Activated T-helper 17 cell treated with anti-CD3 and anti-CD28 coated beads, Interleukin-2, amount 50 U/mL, for 72 hours (primary cell): Measurements from ENCODE around the gene SH3BP1. TPM values are rescaled to one million over a fixed set of nuclear protein-coding genes. Genes with fewer than 3 reads are reported as not detected.
"Not testable (repeated sequence)": the region's sequence is repeated elsewhere in the genome, so short reads cannot be mapped to it uniquely, and the experiment has no call there.

Experiments
- ATAC-seq: fragments of 150-1000 bp; cut with Tn5 transposase; replicated peaks from 2 replicates; pipeline ENCODE4 v1.10.0; 2021; ENCODE audit warnings: mild to moderate bottlenecking, moderate library complexity
- H3K27ac Mint-ChIP-seq: one replicate; pipeline ENCODE4 v1.8.0; 2022; ENCODE audit warnings: mixed read lengths
- H3K27me3 Mint-ChIP-seq: one replicate; pipeline ENCODE4 v1.8.0; 2022; ENCODE audit warnings: mixed read lengths
- H3K36me3 Mint-ChIP-seq: one replicate; pipeline ENCODE4 v1.8.0; 2022; ENCODE audit warnings: low read depth, mild to moderate bottlenecking, mixed read lengths
- H3K4me1 Mint-ChIP-seq: one replicate; pipeline ENCODE4 v1.8.0; 2022; ENCODE audit warnings: mixed read lengths
- H3K4me3 Mint-ChIP-seq: one replicate; pipeline ENCODE4 v1.8.0; 2022; ENCODE audit warnings: mild to moderate bottlenecking, mixed read lengths
- H3K9me3 Mint-ChIP-seq: one replicate; pipeline ENCODE4 v1.8.0; 2022; ENCODE audit warnings: mixed read lengths
- total RNA-seq, 2 donors: library from RNA; stranded (reverse); gene quantifications; one replicate each; pipeline ENCODE4 v1.2.3, GENCODE V29; 2022

Gene SH3BP1
- total RNA-seq, 2 donors from 2014 or later, result 118 to 132 TPM

- Mint-ChIP-seq H3K27me3 (no peaks in the 10 kb centered on the region), H3K36me3 (peaks cover 36% of the 10 kb centered on the region), H3K4me3 (no peak overlapping the region), H3K27ac (peak overlapping the region; percentile 23), H3K9me3 (no peaks in the 10 kb centered on the region), H3K4me1 (peaks cover 13% of the 10 kb centered on the region)
- ATAC-seq, result peak; percentile 53
Measured at GRCh38 chr22:37681556-37682049, 42.1 kb downstream of the SH3BP1 start.

DNA sequence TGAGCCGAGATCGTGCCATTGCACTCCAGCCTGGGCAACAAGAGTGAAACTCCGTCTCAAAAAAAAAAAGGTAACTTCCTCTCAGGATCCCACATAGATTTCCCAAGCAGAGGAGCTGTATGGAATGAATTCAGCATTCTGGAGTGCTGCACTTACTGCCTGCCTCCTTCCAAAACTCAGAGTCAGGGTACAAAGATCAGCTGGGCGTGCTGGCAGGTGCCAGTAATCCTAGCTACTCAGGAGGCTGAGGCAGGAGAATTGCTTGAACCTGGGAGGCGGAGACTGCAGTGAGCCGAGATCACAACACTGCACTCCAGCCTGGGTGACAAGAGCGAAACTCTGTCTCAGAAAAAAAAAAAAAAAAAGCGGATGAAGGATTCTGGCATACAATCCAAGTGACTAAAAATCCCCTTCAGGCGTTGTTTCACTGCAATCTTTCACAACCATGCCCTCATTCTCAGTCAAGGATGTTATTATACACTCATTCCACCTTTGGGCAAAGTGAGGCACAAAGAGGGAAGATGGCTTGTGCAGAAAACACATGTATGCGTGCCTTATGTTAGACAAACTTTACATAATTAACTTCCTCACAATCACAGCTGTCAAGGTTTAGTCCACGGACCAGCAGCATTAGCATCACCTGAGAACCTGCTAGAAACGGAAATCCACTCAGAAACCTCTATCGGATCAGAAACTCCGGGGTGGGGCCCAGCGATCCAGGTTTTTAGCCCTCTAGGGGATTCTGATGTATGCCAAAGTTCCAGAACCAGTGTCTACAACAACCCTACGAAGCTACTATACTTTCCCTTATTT lies 45.5 kb downstream of the SH3BP1 start:
- Mint-ChIP-seq H3K27ac (peak overlapping the region; percentile 84), H3K4me3 (peak overlapping the region; percentile 98), H3K36me3 (peaks cover 31% of the 10 kb centered on the region), H3K9me3 (no peaks in the 10 kb centered on the region), H3K27me3 (no peaks in the 10 kb centered on the region), H3K4me1 (peaks cover 9% of the 10 kb centered on the region)
- ATAC-seq, result no peak

- peak within 1 kb of the TSS; percentile 84 for H3K27ac Mint-ChIP-seq
- ATAC-seq, result peak; percentile 89
- no peaks in the 10 kb centered on the region for H3K27me3 Mint-ChIP-seq
- peaks cover 6% of the 10 kb centered on the region for H3K4me1 Mint-ChIP-seq
- peak within 1 kb of the TSS; percentile 98 for H3K4me3 Mint-ChIP-seq
- peaks cover 42% of the 10 kb centered on the region for H3K36me3 Mint-ChIP-seq
- H3K9me3 Mint-ChIP-seq, result no peaks in the 10 kb centered on the region
Measured at GRCh38 chr22:37686002-37686982, 46.8 kb downstream of the SH3BP1 start, which contains the start of gene NOL12. TSS of gene NOL12 (plus strand) at chr22:37686343. CDS start at chr22:37686393, 50 bp downstream.

- peaks cover 71% of the 10 kb centered on the region for H3K36me3 Mint-ChIP-seq
- ATAC-seq, result no peak
Measured at GRCh38 chr22:37690407-37690806, 50.9 kb downstream of the SH3BP1 start.

DNA sequence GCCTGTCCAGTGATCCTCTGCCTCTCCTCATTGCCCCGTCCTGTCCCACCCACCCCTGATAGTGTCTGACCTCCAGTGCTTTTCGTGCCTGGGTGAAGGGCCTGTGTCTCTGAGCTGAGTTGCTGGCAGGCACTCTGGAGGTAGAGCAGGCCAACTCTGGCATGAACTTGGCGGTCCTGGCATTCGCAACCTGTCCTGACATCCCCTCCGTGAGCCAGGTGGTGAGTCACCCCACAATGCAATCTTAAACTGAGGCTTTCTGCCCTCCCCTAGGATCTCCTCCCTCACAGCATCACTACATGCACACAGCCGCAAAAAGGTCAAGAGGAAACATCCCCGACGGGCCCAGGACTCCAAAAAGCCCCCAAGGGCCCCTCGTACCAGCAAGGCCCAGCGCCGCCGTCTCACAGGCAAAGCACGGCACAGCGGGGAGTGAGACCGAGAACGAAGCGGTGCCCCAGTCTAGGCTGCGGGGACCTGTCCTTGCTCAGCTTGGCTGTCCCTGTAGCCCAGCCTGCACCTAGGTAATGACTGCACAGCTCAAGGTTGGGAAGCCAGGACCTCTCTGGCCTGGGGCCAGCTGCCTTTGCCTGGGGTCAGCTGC lies 51.5 kb downstream of the SH3BP1 start:
- Mint-ChIP-seq H3K27me3 (no peaks in the 10 kb centered on the region), H3K27ac (no peak overlapping the region), H3K4me3 (no peak overlapping the region), H3K36me3 (peaks cover 77% of the 10 kb centered on the region), H3K9me3 (no peaks in the 10 kb centered on the region), H3K4me1 (peaks cover 5% of the 10 kb centered on the region)
- ATAC-seq, result no peak

More at GRCh38 chr22:37690407-37690806, 50.9 kb downstream of the SH3BP1 start:
- Mint-ChIP-seq H3K4me3 (no peak overlapping the region), H3K9me3 (no peaks in the 10 kb centered on the region), H3K4me1 (no peaks in the 10 kb centered on the region), H3K27me3 (no peaks in the 10 kb centered on the region), H3K27ac (no peak overlapping the region)

GRCh38 chr22:37692627-37693285 lies 53.3 kb downstream of the SH3BP1 start:
- H3K9me3 Mint-ChIP-seq, result no peaks in the 10 kb centered on the region

GRCh38 chr22:37694131-37694530 lies 54.7 kb downstream of the SH3BP1 start:
- not testable (repeated sequence) for H3K4me3 Mint-ChIP-seq, H3K9me3 Mint-ChIP-seq, H3K27me3 Mint-ChIP-seq, ATAC-seq, H3K27ac Mint-ChIP-seq
- H3K4me1 Mint-ChIP-seq, result peaks cover 13% of the 10 kb centered on the region
- H3K36me3 Mint-ChIP-seq, result peaks cover 61% of the 10 kb centered on the region

More at GRCh38 chr22:37692627-37693285, 53.3 kb downstream of the SH3BP1 start:
- peaks cover 73% of the 10 kb centered on the region for H3K36me3 Mint-ChIP-seq
- no peak for ATAC-seq
- peaks cover 13% of the 10 kb centered on the region for H3K4me1 Mint-ChIP-seq
- no peaks in the 10 kb centered on the region for H3K27me3 Mint-ChIP-seq
- H3K27ac Mint-ChIP-seq, result no peak overlapping the region
- no peak overlapping the region for H3K4me3 Mint-ChIP-seq

DNA sequence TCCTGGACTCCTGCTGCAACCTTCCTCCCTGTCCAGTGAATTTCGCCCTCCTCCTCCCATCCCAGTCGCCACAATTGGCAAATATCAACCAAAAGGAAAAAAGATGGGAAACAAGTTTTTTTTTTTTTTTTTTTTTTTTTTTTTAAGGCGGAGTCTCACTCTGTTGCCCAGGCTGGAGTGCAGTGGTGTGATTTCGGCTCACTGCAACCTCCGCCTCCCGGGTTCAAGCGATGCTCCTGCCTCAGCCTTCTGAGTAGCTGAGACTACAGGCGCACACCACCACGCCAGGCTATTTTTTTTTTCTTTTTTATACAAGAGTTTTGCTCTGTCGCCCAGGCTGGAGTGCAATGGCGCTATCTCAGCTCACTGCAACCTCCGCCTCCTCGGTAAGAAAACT lies 56.8 kb downstream of the SH3BP1 start:
- H3K9me3 Mint-ChIP-seq, ATAC-seq, H3K27me3 Mint-ChIP-seq: not testable (repeated sequence)
- peak overlapping the region; percentile 94 for H3K4me3 Mint-ChIP-seq
- peaks cover 41% of the 10 kb centered on the region for H3K36me3 Mint-ChIP-seq
- H3K4me1 Mint-ChIP-seq, result peaks cover 13% of the 10 kb centered on the region
- H3K27ac Mint-ChIP-seq, result peak overlapping the region; percentile 87

DNA sequence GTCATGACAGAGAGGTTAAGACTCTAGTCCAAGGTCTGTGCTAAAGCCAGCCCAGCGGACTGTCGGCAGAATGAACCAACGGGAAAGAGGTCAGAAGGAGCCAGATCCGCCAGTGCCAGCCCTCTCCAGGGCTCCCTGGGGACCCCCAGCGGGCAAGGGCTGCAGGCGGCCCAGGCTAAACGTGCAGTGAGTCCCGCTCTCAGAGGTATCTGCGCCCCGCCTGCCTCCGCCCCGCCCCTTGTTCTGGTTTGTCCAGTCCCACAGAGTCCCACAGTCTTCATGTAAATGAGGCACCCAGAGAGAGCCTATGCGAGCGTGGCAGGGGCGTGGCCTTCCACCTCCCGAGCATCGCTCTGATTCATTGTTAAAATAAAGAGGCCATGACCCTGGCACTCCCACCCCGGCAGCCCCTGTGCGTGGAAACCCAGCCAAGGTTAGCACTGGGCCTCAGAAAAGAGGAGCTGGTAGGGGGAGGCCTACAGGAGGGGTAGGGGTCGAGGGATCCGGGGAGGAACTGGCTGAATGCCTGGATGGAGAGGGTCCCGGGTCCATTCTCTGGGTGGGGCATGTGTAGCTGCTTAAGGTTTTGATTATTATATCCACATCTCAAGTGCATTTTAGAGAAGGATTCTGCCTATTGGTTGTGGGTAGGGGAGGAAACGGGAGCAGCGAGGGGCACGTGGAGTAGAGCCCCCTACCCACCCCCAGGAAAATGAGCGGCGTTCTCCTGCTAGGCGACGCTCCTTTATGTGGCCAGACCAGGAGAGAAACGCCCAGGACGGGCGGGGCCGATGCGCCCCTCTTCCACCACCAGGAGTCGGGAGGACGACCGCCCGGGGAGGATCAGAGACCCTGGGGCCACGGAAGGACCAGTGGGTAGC lies 57.4 kb downstream of the SH3BP1 start, which contains the start of gene TRIOBP:
Gene TRIOBP (plus strand): TSS at position 392 of the 881 bp plus-strand sequence. CDS start 4,318 bp downstream, outside the sequence.
- Mint-ChIP-seq H3K36me3 (peaks cover 35% of the 10 kb centered on the region), H3K4me1 (peaks cover 13% of the 10 kb centered on the region), H3K4me3 (peak within 1 kb of the TSS; percentile 94), H3K27ac (peak within 1 kb of the TSS; percentile 87), H3K9me3 (no peaks in the 10 kb centered on the region), H3K27me3 (no peaks in the 10 kb centered on the region)
- ATAC-seq, result peak; percentile 100

GRCh38 chr22:37697538-37697835 lies 58.0 kb downstream of the SH3BP1 start:
- no peaks in the 10 kb centered on the region for H3K9me3 Mint-ChIP-seq
- peak overlapping the region; percentile 94 for H3K4me3 Mint-ChIP-seq
- H3K27ac Mint-ChIP-seq, result no peak overlapping the region
- peaks cover 29% of the 10 kb centered on the region for H3K36me3 Mint-ChIP-seq
- H3K4me1 Mint-ChIP-seq, result peaks cover 13% of the 10 kb centered on the region
- ATAC-seq, result no peak
- no peaks in the 10 kb centered on the region for H3K27me3 Mint-ChIP-seq

DNA sequence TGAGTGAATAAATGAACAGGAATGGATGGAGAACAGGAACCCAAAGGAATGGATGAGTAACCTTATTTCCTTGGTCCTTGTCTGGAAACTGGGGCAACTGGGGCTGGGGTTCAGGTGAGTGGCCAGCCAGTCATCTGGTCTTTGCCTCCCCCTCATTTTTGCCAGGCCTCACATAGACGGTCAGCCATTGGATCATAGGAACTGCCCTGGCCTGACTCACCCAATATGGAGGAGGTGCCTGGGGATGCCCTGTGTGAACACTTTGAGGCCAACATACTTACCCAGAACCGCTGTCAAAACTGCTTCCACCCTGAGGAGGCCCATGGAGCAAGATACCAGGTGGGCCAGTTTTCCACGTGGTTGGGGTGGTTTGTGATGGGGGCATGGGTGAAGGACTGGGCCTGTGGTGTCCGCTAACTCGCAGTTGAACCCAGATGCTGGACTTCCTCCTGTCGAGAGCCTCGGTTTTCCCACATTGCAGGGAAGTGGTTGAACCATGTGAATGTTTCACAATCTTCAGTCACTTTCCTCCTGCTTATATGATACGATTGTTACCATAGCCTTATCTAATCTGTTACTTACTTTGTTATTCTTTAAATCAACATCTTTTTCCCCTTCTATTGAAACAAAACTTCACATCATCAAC lies 61.8 kb downstream of the SH3BP1 start:
- Mint-ChIP-seq H3K36me3 (peaks cover 24% of the 10 kb centered on the region), H3K9me3 (no peaks in the 10 kb centered on the region), H3K27ac (no peak overlapping the region), H3K4me1 (peaks cover 5% of the 10 kb centered on the region), H3K27me3 (no peaks in the 10 kb centered on the region), H3K4me3 (no peak overlapping the region)
- no peak for ATAC-seq

- H3K9me3 Mint-ChIP-seq, result no peaks in the 10 kb centered on the region
- no peaks in the 10 kb centered on the region for H3K4me1 Mint-ChIP-seq
- no peak overlapping the region for H3K4me3 Mint-ChIP-seq
- peaks cover 19% of the 10 kb centered on the region for H3K36me3 Mint-ChIP-seq
- ATAC-seq, result no peak
- no peaks in the 10 kb centered on the region for H3K27me3 Mint-ChIP-seq
- H3K27ac Mint-ChIP-seq, result no peak overlapping the region
Measured at GRCh38 chr22:37703906-37704305, 64.4 kb downstream of the SH3BP1 start.
